ENCODE results near the gene TMC2. TPM values are rescaled to one million over a fixed set of nuclear protein-coding genes. Genes with fewer than 3 reads are reported as not detected.

The TMC2 gene
- polyA plus RNA-seq, 1 experiment = not detected

DNA sequence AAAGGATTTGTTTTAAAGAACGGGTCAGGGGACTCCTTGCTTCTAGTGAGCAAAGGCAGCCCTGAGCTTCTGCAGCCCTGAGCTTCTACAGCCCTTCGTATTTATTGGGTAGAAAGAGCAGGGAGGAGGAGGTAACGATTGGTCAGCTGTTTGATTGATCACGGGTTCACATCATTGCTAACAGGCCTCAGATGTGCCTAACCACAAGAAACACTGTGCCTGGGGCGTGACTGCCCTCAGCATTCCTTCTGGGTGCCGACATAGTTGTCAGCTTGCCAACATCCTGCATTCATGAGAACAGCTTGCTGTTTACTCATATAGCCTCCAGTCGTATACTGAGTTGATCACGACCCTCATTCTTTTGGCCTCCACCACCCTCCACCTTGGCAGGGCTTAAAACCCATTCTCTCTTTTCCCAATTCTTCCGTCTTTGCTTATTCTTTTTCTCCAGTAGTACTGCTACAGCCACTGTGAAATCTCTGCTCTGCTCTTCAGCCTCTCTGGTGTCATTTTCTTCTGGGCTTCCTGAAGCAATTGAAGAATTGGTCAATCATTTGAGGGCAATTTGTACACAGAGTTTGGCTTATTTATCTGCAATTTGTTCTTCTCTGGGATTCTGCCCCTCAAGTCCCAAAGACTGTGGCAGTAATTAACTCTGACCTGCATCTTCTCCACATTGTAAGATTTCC is 90.6 kb downstream of the TMC2 start:
- CTCF ChIA-PET = interaction anchor here (0.6 kb wide), 1 partner anchor 489 kb away, joined by 4 read pairs; no protein-coding TSS in a partner anchor
- TF ChIP-seq, protein P1, sequence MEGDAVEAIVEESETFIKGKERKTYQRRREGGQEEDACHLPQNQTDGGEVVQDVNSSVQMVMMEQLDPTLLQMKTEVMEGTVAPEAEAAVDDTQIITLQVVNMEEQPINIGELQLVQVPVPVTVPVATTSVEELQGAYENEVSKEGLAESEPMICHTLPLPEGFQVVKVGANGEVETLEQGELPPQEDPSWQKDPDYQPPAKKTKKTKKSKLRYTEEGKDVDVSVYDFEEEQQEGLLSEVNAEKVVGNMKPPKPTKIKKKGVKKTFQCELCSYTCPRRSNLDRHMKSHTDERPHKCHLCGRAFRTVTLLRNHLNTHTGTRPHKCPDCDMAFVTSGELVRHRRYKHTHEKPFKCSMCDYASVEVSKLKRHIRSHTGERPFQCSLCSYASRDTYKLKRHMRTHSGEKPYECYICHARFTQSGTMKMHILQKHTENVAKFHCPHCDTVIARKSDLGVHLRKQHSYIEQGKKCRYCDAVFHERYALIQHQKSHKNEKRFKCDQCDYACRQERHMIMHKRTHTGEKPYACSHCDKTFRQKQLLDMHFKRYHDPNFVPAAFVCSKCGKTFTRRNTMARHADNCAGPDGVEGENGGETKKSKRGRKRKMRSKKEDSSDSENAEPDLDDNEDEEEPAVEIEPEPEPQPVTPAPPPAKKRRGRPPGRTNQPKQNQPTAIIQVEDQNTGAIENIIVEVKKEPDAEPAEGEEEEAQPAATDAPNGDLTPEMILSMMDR (IDR thresholded peaks at IDR 0.05; ENCODE audit: low read depth, low read length) = no peak
- H3K4me3 ChIP-seq (ENCODE audit: low read depth, low read length) = no peak overlapping the region
- DNase-seq (ENCODE audit: low read depth, low spot score) = no peak
- peaks cover 7% of the 10 kb centered on the region for H3K9me3 ChIP-seq (ENCODE audit: control insufficient read depth, insufficient read depth, low read length)
- POLR2A ChIA-PET = interaction anchor here (0.7 kb wide), 1 partner anchor 26 kb away, joined by 3 read pairs; no protein-coding TSS in a partner anchor
- no peak overlapping the region for H3K27ac ChIP-seq (ENCODE audit: low read depth, low read length)
- H3K27me3 ChIP-seq (ENCODE audit: control insufficient read depth, insufficient read depth, low read length) = peaks cover 7% of the 10 kb centered on the region

DNA sequence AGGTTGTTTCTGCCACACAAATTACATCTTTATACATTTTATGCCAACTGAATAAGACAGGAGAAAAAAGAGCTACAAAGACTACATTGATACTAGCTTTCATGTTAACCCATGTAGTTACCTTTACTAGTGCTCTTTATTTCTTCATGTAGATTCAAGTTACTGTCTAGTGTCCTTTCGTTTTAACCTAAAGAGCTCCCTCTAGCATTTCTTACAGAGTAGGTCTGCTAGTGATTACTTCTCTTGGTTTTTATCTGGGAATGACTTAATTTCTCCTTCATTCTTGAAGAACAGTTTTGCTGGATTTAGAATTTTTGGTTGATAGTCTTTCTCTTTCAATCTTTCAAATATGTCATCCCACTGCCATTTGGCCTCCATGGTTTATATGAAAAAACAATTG is 94.9 kb downstream of the TMC2 start:
- peaks cover 15% of the 10 kb centered on the region for H3K27me3 ChIP-seq (ENCODE audit: control insufficient read depth, insufficient read depth, low read length)
- H3K27ac ChIP-seq (ENCODE audit: low read depth, low read length) = no peak overlapping the region
- no peak overlapping the region for H3K4me3 ChIP-seq (ENCODE audit: low read depth, low read length)
- TF ChIP-seq, protein P1 (IDR thresholded peaks at IDR 0.05; ENCODE audit: low read depth, low read length) = no peak
- ChIA-PET CTCF (interaction anchor here (0.6 to 1.7 kb wide), 5 partner anchors 18 to 179 kb away, joined by 3 to 6 read pairs (median 4); no protein-coding TSS in a partner anchor), POLR2A (interaction anchor here (1.2 kb wide), 1 partner anchor 21 kb away, joined by 3 read pairs; the partner anchor contains the start of gene NOP56)
- peaks cover 7% of the 10 kb centered on the region for H3K9me3 ChIP-seq (ENCODE audit: control insufficient read depth, insufficient read depth, low read length)
- no peak for DNase-seq (ENCODE audit: low read depth, low spot score)

DNA sequence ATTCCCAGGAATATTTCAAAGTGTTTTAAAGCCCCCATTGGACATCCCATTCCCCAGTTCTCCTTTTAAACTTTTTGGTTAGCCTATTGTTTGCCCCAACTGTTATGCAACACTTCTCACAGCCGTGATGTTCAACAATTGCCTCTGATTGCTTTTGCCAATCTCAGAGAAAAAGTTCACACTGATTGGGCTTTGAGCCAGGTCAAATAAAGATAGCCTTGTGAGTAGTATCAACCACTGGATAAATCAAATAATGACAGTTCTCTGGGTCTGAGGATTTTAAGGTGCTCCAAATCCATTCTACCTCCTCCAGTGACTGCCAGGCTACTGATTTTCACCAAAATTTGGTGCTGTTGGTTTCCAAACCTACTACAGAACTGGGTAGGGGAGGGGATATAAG is 97.0 kb downstream of the TMC2 start:
- Histone ChIP-seq H3K9me3 (ENCODE audit: control insufficient read depth, insufficient read depth, low read length) (no peaks in the 10 kb centered on the region; the same call in 1 of the 2 replicates), H3K27ac (ENCODE audit: low read depth, low read length) (no peak overlapping the region), H3K27me3 (ENCODE audit: control insufficient read depth, insufficient read depth, low read length) (peaks cover 15% of the 10 kb centered on the region), H3K4me3 (ENCODE audit: low read depth, low read length) (no peak overlapping the region)
- POLR2A ChIA-PET = no interaction called here
- no peak for DNase-seq (ENCODE audit: low read depth, low spot score)
- CTCF ChIA-PET = interaction anchor here (0.7 kb wide), 1 partner anchor 111 kb away, joined by 3 read pairs; no protein-coding TSS in a partner anchor
- TF ChIP-seq, protein P1 (IDR thresholded peaks at IDR 0.05; ENCODE audit: low read depth, low read length) = no peak

DNA sequence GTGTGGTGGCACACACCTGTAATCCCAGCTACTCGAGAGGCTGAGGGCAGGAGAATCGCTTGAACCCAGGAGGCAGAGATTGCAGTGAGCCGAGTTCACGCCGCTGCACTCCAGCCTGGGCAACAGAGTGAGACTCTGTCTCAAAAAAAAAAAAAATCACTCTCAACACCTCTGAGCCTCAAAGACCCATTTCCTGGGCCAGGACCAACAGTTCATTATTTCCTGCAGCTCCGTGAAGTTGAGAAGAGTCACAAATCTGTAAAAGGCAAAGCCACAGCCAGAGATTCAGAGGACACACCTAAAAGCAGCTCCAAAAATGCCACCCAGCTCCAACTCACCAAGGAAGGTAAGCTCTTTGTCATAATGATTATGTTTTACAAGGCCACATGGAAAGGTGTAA is 100.9 kb downstream of the TMC2 start:
- H3K27me3 ChIP-seq (ENCODE audit: control insufficient read depth, insufficient read depth, low read length) = peaks cover 15% of the 10 kb centered on the region
- no peak for DNase-seq (ENCODE audit: low read depth, low spot score)
- H3K27ac ChIP-seq (ENCODE audit: low read depth, low read length) = no peak overlapping the region
- ChIA-PET CTCF (interaction anchor here (1.0 kb wide), 1 partner anchor 185 kb away, joined by 4 read pairs; no protein-coding TSS in a partner anchor), POLR2A (interaction anchor here (1.2 kb wide), 1 partner anchor 15 kb away, joined by 4 read pairs; no protein-coding TSS in a partner anchor)
- TF ChIP-seq, protein P1 (IDR thresholded peaks at IDR 0.05; ENCODE audit: low read depth, low read length) = no peak
- H3K4me3 ChIP-seq (ENCODE audit: low read depth, low read length) = no peak overlapping the region
- no peaks in the 10 kb centered on the region for H3K9me3 ChIP-seq (ENCODE audit: control insufficient read depth, insufficient read depth, low read length)

DNA sequence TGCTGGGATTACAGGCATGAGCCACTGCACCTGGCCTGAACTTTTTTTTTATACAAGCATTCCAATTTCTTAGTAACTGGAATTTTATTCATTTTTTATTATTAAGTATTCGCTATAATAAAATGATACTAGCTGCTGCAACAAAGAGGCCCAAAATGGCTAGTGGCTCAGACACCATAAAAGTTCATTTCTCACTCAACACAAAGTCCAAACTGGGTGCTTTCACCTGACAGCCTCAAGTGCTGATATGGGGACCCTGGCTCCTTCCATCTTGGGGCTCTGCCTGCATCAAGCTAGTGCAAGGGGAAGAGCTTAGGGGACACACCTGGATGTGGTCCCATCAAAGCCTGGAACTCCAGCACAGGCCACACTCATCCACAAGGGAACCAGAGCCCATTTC is 103.9 kb downstream of the TMC2 start:
- DNase-seq (ENCODE audit: low read depth, low spot score) = no peak
- Histone ChIP-seq H3K9me3 (ENCODE audit: control insufficient read depth, insufficient read depth, low read length) (no peaks in the 10 kb centered on the region), H3K4me3 (ENCODE audit: low read depth, low read length) (no peak overlapping the region), H3K27ac (ENCODE audit: low read depth, low read length) (no peak overlapping the region), H3K27me3 (ENCODE audit: control insufficient read depth, insufficient read depth, low read length) (peaks cover 4% of the 10 kb centered on the region)
- CTCF ChIA-PET = no interaction called here
- POLR2A ChIA-PET = no interaction called here
- TF ChIP-seq, protein P1 (IDR thresholded peaks at IDR 0.05; ENCODE audit: low read depth, low read length) = no peak
